ENCODE measurements around the gene KANSL3. TPM values are rescaled to one million over a fixed set of nuclear protein-coding genes. Genes with fewer than 3 reads are reported as not detected.

The KANSL3 gene
- 10 to 100 TPM; 60.8 to 64.4 TPM for total RNA-seq

DNA sequence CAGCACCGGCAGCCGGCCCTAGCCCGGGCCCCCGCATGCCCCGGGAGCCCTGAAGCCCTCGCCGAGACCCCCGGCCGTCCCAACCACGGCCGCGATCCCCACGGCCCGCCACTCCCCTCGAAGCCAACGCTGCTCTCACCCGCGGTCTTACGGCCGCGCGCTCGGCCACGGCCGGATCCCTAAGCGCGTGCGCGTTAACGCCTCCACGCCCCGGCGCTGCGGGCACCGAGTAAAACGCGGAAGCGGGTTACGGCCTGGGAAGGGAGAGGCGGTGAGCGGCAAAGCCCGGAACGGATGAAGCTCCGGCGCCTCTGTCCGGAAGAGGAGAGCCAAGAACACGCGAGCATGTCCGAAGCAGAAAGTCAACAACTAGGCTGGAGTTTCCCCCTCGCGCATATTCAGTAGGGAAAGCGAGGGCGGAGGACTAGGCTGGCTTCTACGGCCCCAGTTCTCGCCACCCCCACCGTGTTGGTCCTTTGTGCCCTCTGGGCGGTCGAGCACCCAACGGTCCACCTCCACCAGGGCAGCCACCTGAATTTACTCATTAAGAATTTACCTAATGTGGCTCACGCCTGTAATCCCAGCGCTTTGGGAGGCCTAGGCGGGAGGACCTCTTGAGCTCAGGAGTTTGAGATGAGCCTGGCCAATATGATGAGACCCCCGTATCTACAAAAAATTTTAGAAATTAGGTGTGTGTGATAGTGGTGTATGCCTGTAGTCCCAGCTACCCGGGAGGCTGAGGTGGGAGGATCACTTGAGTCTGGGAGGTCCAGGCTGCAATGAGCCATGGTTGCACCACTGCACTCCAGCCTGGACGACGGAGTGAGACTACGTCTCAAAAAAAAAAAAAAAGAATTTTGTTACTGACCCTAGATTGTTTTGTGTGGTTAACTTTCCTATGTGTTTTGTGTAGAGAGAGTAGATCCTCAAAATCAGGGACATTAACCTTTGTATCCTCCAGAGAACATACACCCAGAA is at the start of gene KANSL3:
TSS of gene KANSL3 (minus strand) at position 169 of the 978 bp plus-strand sequence. CDS start 1,177 bp downstream, outside the sequence.
- Mint-ChIP-seq H3K27ac (peak within 1 kb of the TSS; percentile 96), H3K27me3 (ENCODE audit: low read depth) (peaks cover 6% of the 10 kb centered on the region), H3K4me1 (ENCODE audit: low read depth) (peaks cover 33% of the 10 kb centered on the region), H3K9me3 (ENCODE audit: insufficient read depth) (no peaks in the 10 kb centered on the region), H3K36me3 (ENCODE audit: low read depth) (peaks cover 32% of the 10 kb centered on the region), H3K4me3 (peak within 1 kb of the TSS; percentile 80)
- ChIA-PET POLR2A (interaction anchor here (0.7 to 1.6 kb wide), 10 partner anchors 9 to 101 kb away, joined by 3 to 6 read pairs (median 4); partner anchors contain the start of gene ARID5A), CTCF (interaction anchor here (0.7 to 1.2 kb wide), 4 partner anchors 19 to 473 kb away, joined by 3 read pairs; partner anchors contain the start of gene CNNM4)
- DNase-seq (peak; percentile 91), ATAC-seq (peak; percentile 81)

DNA sequence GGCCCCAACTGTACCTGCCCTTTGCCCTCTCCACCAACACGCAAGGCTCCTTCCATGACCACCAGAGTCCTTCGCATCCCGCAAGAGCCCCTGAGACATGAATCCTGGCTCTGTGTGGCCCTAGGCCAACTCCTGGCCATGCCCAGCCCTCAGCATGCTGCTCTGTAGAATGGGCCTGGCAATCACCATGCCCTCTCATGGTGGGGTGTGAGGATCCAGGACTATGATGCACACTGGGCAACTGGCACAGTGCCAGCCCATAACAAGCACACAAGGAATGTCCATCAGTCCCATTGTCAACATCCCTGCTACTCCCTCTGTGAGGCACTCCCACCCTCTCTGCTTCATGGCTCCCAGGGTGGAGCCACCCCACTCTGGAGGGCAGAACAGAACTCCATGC is 49.2 kb upstream of the KANSL3 start:
- Mint-ChIP-seq H3K4me1 (ENCODE audit: low read depth) (no peaks in the 10 kb centered on the region), H3K27ac (no peak overlapping the region), H3K9me3 (ENCODE audit: insufficient read depth) (no peaks in the 10 kb centered on the region), H3K4me3 (no peak overlapping the region), H3K36me3 (ENCODE audit: low read depth) (no peaks in the 10 kb centered on the region), H3K27me3 (ENCODE audit: low read depth) (no peaks in the 10 kb centered on the region)
- DNase-seq: no peak
- ATAC-seq: no peak
- POLR2A ChIA-PET: no interaction called here
- CTCF ChIA-PET: no interaction called here

DNA sequence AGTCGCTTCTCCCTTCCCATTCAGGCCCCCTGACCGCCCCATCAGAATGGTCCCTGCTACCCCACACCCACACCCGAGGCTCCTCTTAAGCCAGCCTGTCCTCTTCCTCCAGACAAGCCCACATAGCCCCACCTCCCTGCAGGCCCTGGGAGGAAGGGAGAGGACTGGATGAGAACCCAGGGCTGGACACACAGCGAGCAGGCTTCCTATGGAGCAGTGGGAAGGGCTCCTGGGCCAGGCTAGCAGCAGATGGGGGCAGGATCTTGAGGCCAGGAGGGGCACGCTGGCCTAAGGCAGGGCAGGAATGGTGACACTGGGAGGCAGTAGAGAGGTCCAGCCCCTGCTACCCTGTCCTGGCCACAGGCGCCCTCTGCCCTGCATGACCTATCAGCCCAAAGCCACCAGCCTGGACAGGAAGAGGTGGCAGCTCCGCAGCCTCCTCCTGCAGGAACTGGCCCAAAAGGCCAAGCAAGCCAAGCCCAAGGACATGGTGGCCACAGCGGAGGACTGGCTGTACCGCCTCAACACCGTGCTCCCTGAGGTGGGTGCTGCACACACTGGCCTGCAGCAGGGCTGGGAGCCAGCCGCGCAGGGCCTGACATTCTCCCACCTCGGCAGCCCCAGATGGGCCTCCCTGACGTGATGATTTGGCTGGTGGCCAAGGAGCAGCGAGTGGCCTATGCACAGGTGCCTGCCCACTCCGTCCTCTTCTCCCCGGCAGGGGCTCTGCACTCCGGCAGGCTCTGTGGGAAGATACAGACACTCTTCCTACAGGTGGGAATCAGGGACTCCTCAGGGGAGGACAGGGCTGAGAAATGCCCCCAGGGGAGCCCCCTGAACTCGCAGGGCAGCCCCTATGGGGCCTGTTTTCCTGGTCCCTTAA is 47.7 kb upstream of the KANSL3 start:
- no peaks in the 10 kb centered on the region for H3K27me3 Mint-ChIP-seq (ENCODE audit: low read depth)
- no peaks in the 10 kb centered on the region for H3K9me3 Mint-ChIP-seq (ENCODE audit: insufficient read depth)
- H3K4me1 Mint-ChIP-seq (ENCODE audit: low read depth): no peaks in the 10 kb centered on the region
- H3K36me3 Mint-ChIP-seq (ENCODE audit: low read depth): no peaks in the 10 kb centered on the region
- ChIA-PET CTCF (no interaction called here), POLR2A (no interaction called here)
- no peak overlapping the region for H3K27ac Mint-ChIP-seq
- H3K4me3 Mint-ChIP-seq: no peak overlapping the region
- DNase-seq (no peak), ATAC-seq (no peak)

DNA sequence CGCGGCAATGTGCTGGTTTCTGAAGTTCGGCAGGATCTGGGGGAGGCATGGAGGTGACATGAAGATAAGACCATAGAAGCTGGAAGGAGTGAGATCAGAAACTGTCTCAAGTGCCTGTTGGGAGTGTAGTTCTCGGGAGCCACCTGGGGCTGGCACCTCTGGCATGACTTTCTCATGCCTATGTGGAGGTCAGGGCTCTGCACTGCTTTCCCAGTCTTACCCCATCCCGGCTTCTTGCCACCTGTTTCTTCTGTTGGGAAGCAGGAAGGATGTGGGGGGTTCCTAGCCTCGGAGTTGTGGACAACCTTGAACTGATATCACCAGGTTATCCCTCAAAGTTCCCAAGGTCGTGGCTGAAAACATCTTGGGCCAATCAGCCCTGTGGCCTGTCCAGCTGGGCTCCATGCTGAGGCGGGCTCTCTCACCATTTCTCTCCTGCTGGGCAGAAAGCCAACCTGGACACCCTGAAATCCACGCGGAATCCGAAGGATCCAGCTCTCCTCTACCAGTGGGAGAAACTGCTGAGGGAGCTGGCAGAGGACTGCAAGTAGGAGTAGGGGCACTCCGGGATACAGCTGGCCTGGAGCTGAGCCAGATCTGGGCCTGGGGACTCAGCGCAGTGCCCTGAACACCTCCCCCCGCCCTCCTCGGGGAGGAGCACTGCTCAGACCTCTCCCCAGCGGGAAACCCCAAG is 46.9 kb upstream of the KANSL3 start:
- ATAC-seq (no peak), DNase-seq (no peak)
- Mint-ChIP-seq H3K36me3 (ENCODE audit: low read depth) (no peaks in the 10 kb centered on the region), H3K4me3 (no peak overlapping the region), H3K27ac (no peak overlapping the region), H3K27me3 (ENCODE audit: low read depth) (peaks cover 5% of the 10 kb centered on the region), H3K9me3 (ENCODE audit: insufficient read depth) (no peaks in the 10 kb centered on the region), H3K4me1 (ENCODE audit: low read depth) (no peaks in the 10 kb centered on the region)
- POLR2A ChIA-PET: no interaction called here
- CTCF ChIA-PET: no interaction called here

DNA sequence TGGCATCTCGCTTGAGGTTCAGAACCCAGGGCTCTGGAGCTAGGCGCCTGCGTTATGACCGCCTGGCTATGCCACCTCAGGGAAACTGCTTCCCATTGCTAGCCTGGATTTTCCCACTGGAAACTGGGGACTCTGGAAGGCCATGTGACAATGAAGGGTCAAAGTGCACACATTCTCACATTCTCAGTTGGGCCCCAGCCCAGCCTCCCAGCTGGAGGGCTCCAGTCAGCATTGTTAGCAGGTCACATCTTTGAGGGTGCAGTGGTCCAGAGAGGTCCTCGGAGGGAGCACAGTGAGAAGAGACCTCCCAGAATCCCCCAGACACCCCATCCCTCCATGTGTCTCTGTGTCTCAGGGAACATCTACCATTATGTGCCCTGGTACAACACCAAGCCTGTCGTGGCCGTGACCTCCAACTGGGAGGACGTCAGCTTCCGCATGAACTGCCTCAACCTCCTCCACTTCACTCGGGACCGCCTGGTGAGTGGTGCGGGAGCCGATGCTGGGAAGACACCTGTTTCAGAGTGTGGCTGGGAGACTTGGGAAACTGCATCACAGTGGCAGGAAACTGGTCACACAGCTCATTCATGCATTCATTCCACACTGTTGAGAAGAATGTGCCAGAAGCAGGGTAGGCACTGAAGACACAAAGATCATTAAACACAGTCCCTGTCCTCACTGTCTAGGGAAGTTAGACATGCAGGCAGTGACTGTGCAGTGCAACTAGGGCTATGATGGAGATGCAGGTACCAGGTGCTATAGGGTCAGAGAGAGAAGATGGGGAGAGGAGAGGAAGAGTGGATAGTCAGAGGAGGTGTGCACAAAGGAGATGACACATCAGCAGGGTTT is 46.1 kb upstream of the KANSL3 start:
- H3K9me3 Mint-ChIP-seq (ENCODE audit: insufficient read depth): no peaks in the 10 kb centered on the region
- ChIA-PET CTCF (no interaction called here), POLR2A (no interaction called here)
- H3K36me3 Mint-ChIP-seq (ENCODE audit: low read depth): no peaks in the 10 kb centered on the region
- no peak for ATAC-seq
- H3K27ac Mint-ChIP-seq: no peak overlapping the region
- H3K4me1 Mint-ChIP-seq (ENCODE audit: low read depth): no peaks in the 10 kb centered on the region
- DNase-seq: no peak
- peaks cover 12% of the 10 kb centered on the region for H3K27me3 Mint-ChIP-seq (ENCODE audit: low read depth)
- no peak overlapping the region for H3K4me3 Mint-ChIP-seq

DNA sequence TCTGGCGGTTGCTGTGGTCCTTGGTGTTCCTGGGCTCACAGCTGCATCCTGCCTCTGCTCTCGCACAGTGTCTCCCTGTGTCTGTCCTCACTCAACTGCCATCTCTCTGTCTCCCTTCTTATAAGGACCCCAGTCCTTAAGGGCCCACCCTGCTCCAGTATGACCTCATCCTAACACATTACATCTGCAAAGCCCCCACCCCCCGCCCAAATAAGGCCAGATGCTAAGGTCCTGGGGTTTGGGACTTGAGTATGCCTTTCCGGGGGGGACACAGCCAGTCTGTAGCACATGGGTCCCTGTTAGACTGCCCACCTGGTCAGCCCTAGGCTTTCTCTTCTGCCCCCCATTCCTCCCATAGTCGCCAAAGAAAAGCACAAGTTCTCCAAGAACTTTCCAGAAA is 45.2 kb upstream of the KANSL3 start:
- no peaks in the 10 kb centered on the region for H3K9me3 Mint-ChIP-seq (ENCODE audit: insufficient read depth)
- CTCF ChIA-PET: no interaction called here

DNA sequence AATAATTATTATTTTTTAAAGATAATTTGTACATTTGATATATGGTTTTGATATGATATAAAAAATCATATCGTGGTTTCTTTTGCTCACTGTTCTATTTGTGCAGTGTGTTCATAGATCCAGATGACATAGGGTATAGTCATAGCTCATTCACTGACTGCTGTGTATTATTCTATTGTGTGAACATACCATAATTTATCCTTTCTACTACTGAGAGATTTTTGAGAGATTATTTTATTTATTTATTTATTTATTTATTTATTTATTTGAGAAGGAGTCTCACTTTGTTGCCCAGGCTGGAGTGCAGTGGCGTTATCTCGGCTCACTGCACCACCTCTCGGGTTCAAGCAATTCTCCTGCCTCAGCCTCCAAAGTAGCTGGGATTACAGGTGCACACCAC is 43.4 kb upstream of the KANSL3 start:
- no peak overlapping the region for H3K27ac Mint-ChIP-seq
- H3K9me3 Mint-ChIP-seq (ENCODE audit: insufficient read depth): no peaks in the 10 kb centered on the region
- H3K4me3 Mint-ChIP-seq: no peak overlapping the region
- H3K36me3 Mint-ChIP-seq (ENCODE audit: low read depth): no peaks in the 10 kb centered on the region
- DNase-seq: no peak
- ATAC-seq: no peak
- ChIA-PET CTCF (no interaction called here), POLR2A (no interaction called here)
- H3K27me3 Mint-ChIP-seq (ENCODE audit: low read depth): peaks cover 12% of the 10 kb centered on the region
- H3K4me1 Mint-ChIP-seq (ENCODE audit: low read depth): no peaks in the 10 kb centered on the region

More for the DNA sequence above, 45.2 kb upstream of the KANSL3 start:
- Mint-ChIP-seq H3K36me3 (ENCODE audit: low read depth) (no peaks in the 10 kb centered on the region), H3K4me1 (ENCODE audit: low read depth) (no peaks in the 10 kb centered on the region), H3K27me3 (ENCODE audit: low read depth) (peaks cover 12% of the 10 kb centered on the region), H3K27ac (no peak overlapping the region), H3K4me3 (no peak overlapping the region)
- ATAC-seq (no peak), DNase-seq (no peak)
- POLR2A ChIA-PET: no interaction called here

DNA sequence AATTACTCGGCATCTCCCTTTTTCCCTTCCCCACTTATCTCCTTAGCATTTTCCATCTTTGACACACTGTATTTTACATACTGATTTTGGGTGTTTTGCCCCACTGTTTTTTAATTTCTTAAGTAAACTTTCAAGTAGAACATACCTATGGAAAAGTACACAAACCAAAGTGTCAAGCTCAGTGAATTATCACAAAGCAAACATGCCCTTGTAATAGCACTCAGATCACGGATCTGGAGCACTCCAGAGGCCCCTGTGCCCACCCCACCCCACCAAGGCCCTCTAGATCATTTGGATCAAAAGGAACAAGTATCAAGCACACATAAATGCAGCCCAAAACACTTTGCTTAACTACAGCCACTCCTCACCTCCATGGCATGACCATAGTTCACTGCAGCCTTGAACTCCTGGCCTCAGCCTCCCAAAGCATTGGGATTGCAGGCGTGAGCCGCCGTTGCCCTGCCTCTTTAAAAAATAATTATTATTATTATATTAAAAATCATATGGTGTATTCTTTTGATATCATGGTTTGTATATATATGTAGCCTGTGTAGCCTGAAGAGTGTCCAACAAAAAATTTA is 42.5 kb upstream of the KANSL3 start:
- CTCF ChIA-PET: no interaction called here
- H3K27me3 Mint-ChIP-seq (ENCODE audit: low read depth): peaks cover 12% of the 10 kb centered on the region

DNA sequence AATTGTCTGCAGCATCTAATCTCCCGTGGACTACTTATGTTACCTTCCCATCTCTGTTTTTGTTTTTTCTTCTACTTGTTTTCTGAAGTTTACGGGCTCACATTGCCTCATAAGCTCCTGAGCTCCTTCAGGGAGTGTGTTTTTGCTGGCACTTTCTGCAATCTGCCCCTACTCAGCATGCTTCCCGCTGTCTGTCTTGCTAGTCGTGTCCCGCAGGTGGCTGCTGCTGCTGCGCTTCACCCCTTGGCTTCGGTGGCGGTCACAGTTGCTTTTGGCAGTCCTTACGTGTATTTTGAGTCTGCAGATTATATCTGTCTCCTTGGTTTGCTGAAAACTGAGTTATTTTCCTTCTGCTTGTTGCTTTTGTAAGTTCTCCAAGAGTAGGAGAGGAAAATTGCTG is 41.7 kb upstream of the KANSL3 start:
- CTCF ChIA-PET: no interaction called here
- Mint-ChIP-seq H3K27me3 (ENCODE audit: low read depth) (peaks cover 12% of the 10 kb centered on the region), H3K4me3 (no peak overlapping the region), H3K9me3 (ENCODE audit: insufficient read depth) (no peaks in the 10 kb centered on the region), H3K36me3 (ENCODE audit: low read depth) (no peaks in the 10 kb centered on the region), H3K4me1 (ENCODE audit: low read depth) (no peaks in the 10 kb centered on the region), H3K27ac (no peak overlapping the region)
- DNase-seq: no peak
- no peak for ATAC-seq
- POLR2A ChIA-PET: no interaction called here

More for the DNA sequence above, 42.5 kb upstream of the KANSL3 start:
- ATAC-seq (no peak), DNase-seq (no peak)
- no peaks in the 10 kb centered on the region for H3K36me3 Mint-ChIP-seq (ENCODE audit: low read depth)
- no peak overlapping the region for H3K4me3 Mint-ChIP-seq
- no peaks in the 10 kb centered on the region for H3K4me1 Mint-ChIP-seq (ENCODE audit: low read depth)
- H3K9me3 Mint-ChIP-seq (ENCODE audit: insufficient read depth): no peaks in the 10 kb centered on the region
- POLR2A ChIA-PET: no interaction called here
- no peak overlapping the region for H3K27ac Mint-ChIP-seq

DNA sequence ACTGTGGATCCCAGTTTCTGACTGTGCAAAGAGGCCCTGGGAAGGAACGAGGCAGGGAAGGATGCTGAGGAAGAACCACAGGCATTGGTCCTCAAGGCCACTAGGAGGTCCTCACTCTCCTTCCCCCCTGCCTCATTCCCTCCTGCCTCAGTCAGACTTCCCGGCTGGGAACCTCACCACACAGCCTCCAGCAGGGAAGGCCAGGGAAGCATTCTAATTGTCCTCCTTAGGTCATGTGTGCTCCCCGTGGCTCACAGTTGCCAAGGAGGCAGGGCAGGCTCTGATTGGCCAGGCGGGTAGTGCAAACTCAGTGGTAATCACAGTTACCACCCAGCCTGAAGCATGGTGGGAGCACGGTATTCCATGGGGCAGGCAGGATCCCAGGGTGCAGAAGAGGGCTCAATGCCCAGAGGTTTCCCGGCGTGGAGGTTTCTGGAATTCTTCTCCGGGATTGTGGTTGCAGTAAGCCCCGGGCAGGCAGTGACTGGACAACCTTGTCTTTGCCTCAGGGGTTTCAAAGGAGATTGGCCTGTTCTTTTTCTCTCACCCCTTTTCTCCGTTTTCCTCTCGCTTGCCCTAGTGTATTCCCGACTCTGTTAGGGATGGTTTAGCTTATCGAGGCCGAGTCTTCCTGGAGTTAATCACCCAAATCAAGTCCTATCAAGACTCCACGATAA is 31.6 kb upstream of the KANSL3 start:
- Mint-ChIP-seq H3K9me3 (ENCODE audit: insufficient read depth) (no peaks in the 10 kb centered on the region), H3K4me1 (ENCODE audit: low read depth) (peaks cover 5% of the 10 kb centered on the region), H3K27ac (no peak overlapping the region), H3K27me3 (ENCODE audit: low read depth) (peaks cover 4% of the 10 kb centered on the region), H3K36me3 (ENCODE audit: low read depth) (no peaks in the 10 kb centered on the region), H3K4me3 (no peak overlapping the region)
- CTCF ChIA-PET: interaction anchor here (1.2 kb wide), 1 partner anchor 92 kb away, joined by 3 read pairs; no protein-coding TSS in a partner anchor
- ATAC-seq (no peak), DNase-seq (no peak)
- POLR2A ChIA-PET: no interaction called here
